Measurements from ENCODE around the gene KLHL29.

Gene KLHL29

DNA sequence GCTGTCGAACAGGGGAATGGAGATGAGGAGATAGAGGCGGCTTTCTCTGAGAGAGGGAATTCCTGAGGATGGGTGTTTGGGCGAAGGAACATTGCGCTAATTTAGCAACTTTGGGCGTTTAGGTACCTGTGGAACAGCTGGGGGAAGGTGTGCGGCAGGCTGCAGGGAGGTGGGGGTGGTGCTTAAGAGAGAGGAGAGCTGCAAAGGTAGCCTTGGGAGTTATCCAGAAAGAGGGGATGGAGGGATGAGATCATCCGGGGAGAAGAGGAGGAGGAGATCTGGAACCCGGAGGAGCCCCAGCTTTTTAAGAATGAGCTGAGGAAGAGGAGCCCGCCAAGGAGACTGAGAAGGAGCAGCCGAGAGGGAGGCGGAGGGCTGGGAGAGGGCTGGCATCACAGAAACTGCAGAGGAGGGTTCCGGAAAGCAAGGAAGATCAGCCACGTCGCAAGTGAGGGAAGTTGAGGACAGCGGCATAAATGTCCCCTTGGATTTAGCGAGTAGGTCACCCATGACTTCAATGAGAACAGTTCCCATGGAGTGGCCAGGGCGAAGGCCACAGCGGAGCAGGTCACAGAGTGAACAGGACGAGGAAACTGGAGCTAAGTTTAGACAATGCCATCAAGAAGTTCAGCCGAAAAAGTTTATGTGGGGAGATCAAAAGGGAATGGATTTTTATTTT is 174.7 kb downstream of the KLHL29 start:
- CTCF ChIA-PET, result no interaction called here
- DNase-seq (ENCODE audit: low spot score), result no peak
- POLR2A ChIA-PET (ENCODE audit: low non-redundant PET), result no interaction called here
- TF ChIP-seq, protein P1, sequence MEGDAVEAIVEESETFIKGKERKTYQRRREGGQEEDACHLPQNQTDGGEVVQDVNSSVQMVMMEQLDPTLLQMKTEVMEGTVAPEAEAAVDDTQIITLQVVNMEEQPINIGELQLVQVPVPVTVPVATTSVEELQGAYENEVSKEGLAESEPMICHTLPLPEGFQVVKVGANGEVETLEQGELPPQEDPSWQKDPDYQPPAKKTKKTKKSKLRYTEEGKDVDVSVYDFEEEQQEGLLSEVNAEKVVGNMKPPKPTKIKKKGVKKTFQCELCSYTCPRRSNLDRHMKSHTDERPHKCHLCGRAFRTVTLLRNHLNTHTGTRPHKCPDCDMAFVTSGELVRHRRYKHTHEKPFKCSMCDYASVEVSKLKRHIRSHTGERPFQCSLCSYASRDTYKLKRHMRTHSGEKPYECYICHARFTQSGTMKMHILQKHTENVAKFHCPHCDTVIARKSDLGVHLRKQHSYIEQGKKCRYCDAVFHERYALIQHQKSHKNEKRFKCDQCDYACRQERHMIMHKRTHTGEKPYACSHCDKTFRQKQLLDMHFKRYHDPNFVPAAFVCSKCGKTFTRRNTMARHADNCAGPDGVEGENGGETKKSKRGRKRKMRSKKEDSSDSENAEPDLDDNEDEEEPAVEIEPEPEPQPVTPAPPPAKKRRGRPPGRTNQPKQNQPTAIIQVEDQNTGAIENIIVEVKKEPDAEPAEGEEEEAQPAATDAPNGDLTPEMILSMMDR (conservative IDR thresholded peaks at IDR 0.05; ENCODE audit: low read depth), result no peak
- H3K27ac ChIP-seq, result no peak overlapping the region

DNA sequence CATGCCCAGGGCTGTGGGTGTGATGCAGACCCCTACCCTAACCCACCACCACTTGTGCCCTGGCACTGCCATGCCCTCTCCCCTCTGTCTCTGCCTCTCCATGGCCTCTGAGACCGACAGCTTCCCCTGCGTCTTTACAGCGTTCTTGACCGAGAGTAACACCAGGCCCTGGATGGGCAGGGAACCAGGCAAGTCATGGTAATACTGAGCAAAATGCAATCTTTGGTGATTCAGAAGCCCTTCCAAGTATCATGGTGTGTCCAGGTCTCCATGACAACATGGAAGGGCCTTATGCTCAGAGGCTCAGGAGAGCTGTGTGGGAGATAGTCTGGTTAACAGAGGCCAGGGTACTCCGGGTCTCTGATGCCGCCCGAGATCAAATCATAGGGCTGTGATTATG is 176.1 kb downstream of the KLHL29 start:
- TF ChIP-seq, protein P1 (conservative IDR thresholded peaks at IDR 0.05; ENCODE audit: low read depth), result no peak
- CTCF ChIA-PET, result interaction anchor here (0.5 kb wide), 1 partner anchor 68 kb away, joined by 3 read pairs; no protein-coding TSS in a partner anchor
- no peak for DNase-seq (ENCODE audit: low spot score)
- POLR2A ChIA-PET (ENCODE audit: low non-redundant PET), result no interaction called here
- H3K27ac ChIP-seq, result no peak overlapping the region

DNA sequence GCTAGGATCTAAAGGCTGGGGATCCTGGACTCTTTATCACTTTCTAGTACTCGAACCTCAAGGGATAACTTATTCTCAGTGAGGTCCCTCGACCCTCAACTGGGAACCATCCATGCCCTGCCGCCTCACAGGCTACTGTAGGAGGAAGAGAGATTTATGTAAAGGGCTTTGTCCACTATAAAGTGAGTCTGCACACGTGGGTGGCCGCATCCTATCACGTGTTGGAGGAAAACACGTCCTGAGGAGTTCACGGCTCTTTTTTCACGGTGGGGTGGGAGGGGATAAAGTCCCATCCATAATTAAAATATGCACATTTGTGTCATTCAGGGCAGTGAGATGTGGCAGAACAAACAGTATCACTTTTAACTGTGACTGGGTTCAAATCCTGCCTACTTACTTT is 176.6 kb downstream of the KLHL29 start:
- CTCF ChIA-PET, result no interaction called here
- POLR2A ChIA-PET (ENCODE audit: low non-redundant PET), result no interaction called here
- TF ChIP-seq, protein P1 (conservative IDR thresholded peaks at IDR 0.05; ENCODE audit: low read depth), result no peak
- H3K27ac ChIP-seq, result no peak overlapping the region
- no peak for DNase-seq (ENCODE audit: low spot score)

DNA sequence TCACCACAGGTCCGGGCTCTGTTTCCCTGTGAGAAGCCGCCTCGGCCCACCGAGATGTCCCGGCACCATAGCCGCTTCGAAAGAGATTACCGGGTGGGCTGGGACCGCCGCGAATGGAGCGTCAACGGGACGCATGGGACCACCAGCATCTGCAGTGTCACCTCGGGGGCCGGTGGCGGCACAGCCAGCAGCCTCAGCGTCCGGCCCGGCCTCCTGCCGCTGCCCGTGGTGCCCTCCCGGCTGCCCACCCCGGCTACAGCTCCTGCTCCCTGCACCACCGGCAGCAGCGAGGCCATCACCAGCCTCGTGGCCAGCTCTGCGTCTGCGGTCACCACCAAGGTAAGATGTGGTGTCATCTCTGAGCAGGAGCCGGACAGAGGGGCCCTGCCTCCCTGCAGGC is 177.2 kb downstream of the KLHL29 start:
- no peak for DNase-seq (ENCODE audit: low spot score)
- TF ChIP-seq, protein P1 (conservative IDR thresholded peaks at IDR 0.05; ENCODE audit: low read depth), result no peak
- CTCF ChIA-PET, result no interaction called here
- no peak overlapping the region for H3K27ac ChIP-seq
- POLR2A ChIA-PET (ENCODE audit: low non-redundant PET), result no interaction called here

DNA sequence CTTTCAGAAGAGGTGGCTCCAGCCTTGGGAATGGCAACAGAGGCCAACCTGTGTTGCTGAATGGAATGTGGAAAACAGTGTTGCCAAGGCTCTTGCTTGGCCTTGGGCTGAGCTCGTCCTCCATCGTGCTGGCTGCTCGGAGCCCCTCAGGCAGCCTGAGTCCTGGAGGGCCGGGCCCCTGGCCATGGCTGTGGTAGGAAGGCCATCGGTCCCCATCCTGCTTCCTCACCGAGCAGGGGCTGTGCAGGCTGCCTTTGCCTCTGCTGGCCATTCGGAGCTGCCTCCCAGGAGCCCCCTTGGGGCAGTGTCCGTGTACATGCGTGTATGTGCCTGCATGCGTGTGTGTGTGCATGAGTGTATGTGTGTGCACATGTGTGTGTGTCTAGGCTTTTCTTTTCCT is 178.2 kb downstream of the KLHL29 start:
- peak overlapping the region; percentile 91 for H3K27ac ChIP-seq
- TF ChIP-seq, protein P1 (conservative IDR thresholded peaks at IDR 0.05; ENCODE audit: low read depth), result no peak
- CTCF ChIA-PET, result no interaction called here
- POLR2A ChIA-PET (ENCODE audit: low non-redundant PET), result no interaction called here
- no peak for DNase-seq (ENCODE audit: low spot score)

DNA sequence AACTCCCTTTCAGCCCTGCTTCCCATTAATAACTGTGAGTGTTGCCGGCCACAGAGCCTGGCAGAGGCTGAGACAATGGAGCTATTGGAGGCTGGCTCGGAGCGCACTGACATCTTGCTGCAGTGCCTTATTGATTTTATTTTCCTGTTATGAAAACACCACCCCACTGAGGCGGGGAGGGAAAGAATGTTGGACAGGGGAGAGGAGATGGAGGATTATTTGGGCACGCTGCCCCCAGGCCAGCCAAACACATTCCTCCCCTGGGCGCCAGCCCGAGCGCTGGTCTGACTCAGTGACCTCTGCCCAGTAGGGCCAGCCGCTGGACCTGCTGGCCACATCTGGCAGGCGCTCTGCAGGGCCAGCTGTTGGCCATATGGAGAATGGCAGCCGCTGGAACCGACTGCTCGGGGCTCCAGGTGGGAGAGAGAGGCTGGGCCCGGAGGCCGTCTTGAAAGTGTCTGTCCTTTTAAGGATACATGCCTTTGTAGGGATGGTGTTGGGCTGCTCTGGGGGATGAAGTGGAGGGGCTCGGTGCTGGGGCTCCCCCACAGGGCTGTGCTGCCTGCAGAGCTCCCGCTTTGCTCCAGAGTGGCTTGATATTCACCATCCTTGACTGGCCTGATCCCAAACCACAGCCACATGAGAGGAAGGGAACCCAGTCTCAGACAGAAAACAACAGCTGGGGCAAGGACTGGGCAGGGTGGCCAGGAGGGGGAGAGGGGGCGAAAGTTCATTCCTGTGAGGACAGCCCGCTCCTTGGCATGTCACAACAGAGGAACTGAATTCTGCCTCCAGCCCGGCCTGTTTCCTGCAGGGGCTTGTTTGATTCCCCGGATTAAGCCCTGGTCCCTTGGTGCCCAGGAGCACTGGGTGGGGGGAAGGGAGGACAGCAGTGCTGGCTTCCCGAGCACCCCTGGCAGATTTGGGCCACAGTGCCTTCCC is 179.0 kb downstream of the KLHL29 start:
- ChIA-PET CTCF (no interaction called here), POLR2A (ENCODE audit: low non-redundant PET) (no interaction called here)
- TF ChIP-seq, protein P1 (conservative IDR thresholded peaks at IDR 0.05; ENCODE audit: low read depth), result peak; percentile 54
- peak overlapping the region; percentile 91 for H3K27ac ChIP-seq
- DNase-seq (ENCODE audit: low spot score), result peak; percentile 56

Data from RWPE1 (cell line).